SK-N-SH (cell line): ENCODE results near the gene LRFN4. TPM values are rescaled to one million over a fixed set of nuclear protein-coding genes. Genes with fewer than 3 reads are reported as not detected.

Experiments used
- CTCF ChIA-PET: fragments of 300-600, 350-600 bp; formaldehyde crosslinking; extraction: SDS; loops from one replicate; lab custom pipeline; 2021; lab: Yijun Ruan, JAX
- POLR2A ChIA-PET: fragments of 350-600 bp; sonication (Branson Sonifier 250); formaldehyde crosslinking; extraction: SDS; loops from one replicate; lab custom pipeline; 2020; ENCODE audit warnings: antibody characterized with exemption, inconsistent platforms; lab: Yijun Ruan, JAX
- DNase-seq: peaks from one replicate; pipeline ENCODE4 v3.0.0; 2012
- H2AFZ ChIP-seq: fragments of 200-600 bp; sonication (generic); 2 replicates; pipeline ENCODE4 v1.8.1; 2016; ENCODE audit warnings: antibody characterized with exemption, mild to moderate bottlenecking, low read depth
- H3F3A ChIP-seq: fragments of 200-600 bp; sonication (generic); replicated peaks from 2 replicates; pipeline ENCODE3; 2016; ENCODE audit warnings: antibody characterized with exemption, mild to moderate bottlenecking; ENCODE audit not compliant: insufficient read depth
- H3K27ac ChIP-seq, 2 experiments: fragments of 200-500 bp in 1 of 2; fragments of 200-600 bp in 1 of 2; sonication (Bioruptor generic) in 1 of 2; sonication (generic), shearing (Covaris generic) in 1 of 2; 2 replicates each; pipeline versions ENCODE4 v1.5.1 to v1.6.1; 2014 to 2016; ENCODE audit warnings: low read depth in 2 of 2, inconsistent platforms in 1 of 2, low read length in 1 of 2, mild to moderate bottlenecking in 1 of 2, mixed read lengths in 1 of 2
- H3K27me3 ChIP-seq: fragments of 200-600 bp; sonication (generic), shearing (Covaris generic); 2 replicates; pipeline ENCODE4 v1.6.1; 2016; ENCODE audit warnings: mixed run types; ENCODE audit not compliant: insufficient read depth
- H3K36me3 ChIP-seq, 2 experiments: fragments of 200-500 bp in 1 of 2; fragments of 200-600 bp in 1 of 2; sonication (Bioruptor generic) in 1 of 2; sonication (generic) in 1 of 2; replicated peaks in 1 of 2; 2 replicates each; pipeline versions ENCODE3 to v1.5.1; 2014 to 2016; ENCODE audit warnings: low read length in 1 of 2, mild to moderate bottlenecking in 1 of 2; ENCODE audit not compliant: insufficient read depth in 2 of 2, control insufficient read depth in 1 of 2
- H3K4me1 ChIP-seq, 2 experiments: fragments of 200-500 bp in 1 of 2; fragments of 200-600 bp in 1 of 2; sonication (Bioruptor generic) in 1 of 2; sonication (generic), shearing (Covaris generic) in 1 of 2; 2 replicates each; pipeline versions ENCODE4 v1.5.1 to v1.6.1; 2014 to 2016; ENCODE audit warnings: low read depth in 1 of 2, low read length in 1 of 2, mixed run types in 1 of 2; ENCODE audit not compliant: insufficient read depth in 2 of 2, control insufficient read depth in 1 of 2
- H3K4me2 ChIP-seq: fragments of 200-600 bp; sonication (generic), shearing (Covaris generic); 2 replicates; pipeline ENCODE4 v1.6.1; 2017; ENCODE audit warnings: mixed run types
- H3K4me3 ChIP-seq, 2 experiments: fragments of 200-500 bp in 1 of 2; fragments of 200-600 bp in 1 of 2; sonication (Bioruptor generic) in 1 of 2; sonication (generic), shearing (Covaris generic) in 1 of 2; 2 replicates each; pipeline versions ENCODE4 v1.5.1 to v1.8.1; 2014 to 2016; ENCODE audit warnings: low read depth in 2 of 2, inconsistent platforms in 1 of 2, low read length in 1 of 2, mild to moderate bottlenecking in 1 of 2, mixed read lengths in 1 of 2, moderate library complexity in 1 of 2
- H3K79me2 ChIP-seq: fragments of 200-600 bp; sonication (generic); 2 replicates; pipeline ENCODE4 v1.8.1; 2017; ENCODE audit warnings: mild to moderate bottlenecking; ENCODE audit not compliant: insufficient read depth
- H3K9ac ChIP-seq: fragments of 200-600 bp; sonication (generic); 2 replicates; pipeline ENCODE4 v1.6.1; 2017; ENCODE audit warnings: mixed run types
- H3K9me2 ChIP-seq: fragments of 200-600 bp; sonication (generic); 2 replicates; pipeline ENCODE4 v1.6.1; 2017; ENCODE audit warnings: mixed run types
- H3K9me3 ChIP-seq: fragments of 200-600 bp; sonication (generic); 2 replicates; pipeline ENCODE4 v1.6.1; 2017; ENCODE audit warnings: mixed run types, mild to moderate bottlenecking, moderate library complexity
- H4K20me1 ChIP-seq: fragments of 200-600 bp; sonication (generic); 2 replicates; pipeline ENCODE4 v1.6.1; 2017; ENCODE audit warnings: mild to moderate bottlenecking, mixed run types; ENCODE audit not compliant: insufficient read depth
- EP300 ChIP-seq, 2 experiments: IDR thresholded peaks; 2 replicates each; pipeline versions ENCODE4 v1.4.0 to v1.6.1; 2012; ENCODE audit warnings: borderline replicate concordance in 1 of 2, low read depth in 1 of 2, low read length in 1 of 2
- IRF3 ChIP-seq: fragments of 150-350 bp; IDR thresholded peaks from 2 replicates; pipeline ENCODE4 v1.6.1; 2016; ENCODE audit warnings: mild to moderate bottlenecking, low read depth, low read length
- MXI1 ChIP-seq: IDR thresholded peaks from 2 replicates; pipeline ENCODE4 v1.6.1; 2012; ENCODE audit warnings: mild to moderate bottlenecking, low read depth, low read length, improper control_type of control experiment
- REST ChIP-seq: IDR thresholded peaks from 2 replicates; pipeline ENCODE4 v1.6.1; 2012; ENCODE audit warnings: mild to moderate bottlenecking, low read depth, low read length, moderate library complexity
- YY1 ChIP-seq: IDR thresholded peaks from 2 replicates; pipeline ENCODE4 v1.4.0; 2012; ENCODE audit warnings: low read depth, mild to moderate bottlenecking
- ZBTB33 ChIP-seq: IDR thresholded peaks from 2 replicates; pipeline ENCODE4 v1.4.0; 2012; ENCODE audit warnings: low read depth, borderline replicate concordance
- WGBS: methylation state at CpG from one replicate; pipeline ENCODE4 v1.1.6; 2017; ENCODE audit warnings: low lambda C conversion rate; 5-methylcytosine and 5-hydroxymethylcytosine counted together
- polyA plus RNA-seq, 3 experiments: library from polyadenylated mRNA; depleted of rRNA; stranded (reverse); fragments of >200 nt; gene quantifications; 2 replicates each; pipeline ENCODE4 v1.2.3, GENCODE V29; 2012
- TF ChIP-seq, protein P1 (sequence below): fragments of 150-350 bp; IDR thresholded peaks from 2 replicates; pipeline ENCODE4 v1.6.1; 2017; ENCODE audit warnings: antibody characterized with exemption, low read length, low read depth, borderline replicate concordance
- TF ChIP-seq, protein P2 (sequence below): IDR thresholded peaks from 2 replicates; pipeline ENCODE4 v1.4.0; 2012; ENCODE audit warnings: low read depth, borderline replicate concordance

Gene LRFN4
- polyA plus RNA-seq, 1 of the 3 experiments (the other 2 are of a cell fraction), result 15.9 TPM

GRCh38 chr11:66857234-66857926 lies 516 bp downstream of the LRFN4 start:
- ChIA-PET POLR2A (interaction anchor here (0.8 kb wide), 1 partner anchor 21 kb away, joined by 3 read pairs; no protein-coding TSS in a partner anchor), CTCF (interaction anchor here (0.6 to 1.4 kb wide), 3 partner anchors 13 to 617 kb away, joined by 3 read pairs; partner anchors contain the start of gene C11orf86)
- no peak for TF ChIP-seq REST
- no peak for TF ChIP-seq YY1
- no peak for TF ChIP-seq IRF3
- no peak for TF ChIP-seq ZBTB33
- TF ChIP-seq EP300 (IDR thresholded peaks at IDR 0.05; ENCODE audit: borderline replicate concordance in 1 of 2, low read depth in 1 of 2, low read length in 1 of 2), result no peak
- TF ChIP-seq, protein P1, sequence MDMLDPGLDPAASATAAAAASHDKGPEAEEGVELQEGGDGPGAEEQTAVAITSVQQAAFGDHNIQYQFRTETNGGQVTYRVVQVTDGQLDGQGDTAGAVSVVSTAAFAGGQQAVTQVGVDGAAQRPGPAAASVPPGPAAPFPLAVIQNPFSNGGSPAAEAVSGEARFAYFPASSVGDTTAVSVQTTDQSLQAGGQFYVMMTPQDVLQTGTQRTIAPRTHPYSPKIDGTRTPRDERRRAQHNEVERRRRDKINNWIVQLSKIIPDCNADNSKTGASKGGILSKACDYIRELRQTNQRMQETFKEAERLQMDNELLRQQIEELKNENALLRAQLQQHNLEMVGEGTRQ, result no peak
- no peak for TF ChIP-seq MXI1
- TF ChIP-seq, protein P2, sequence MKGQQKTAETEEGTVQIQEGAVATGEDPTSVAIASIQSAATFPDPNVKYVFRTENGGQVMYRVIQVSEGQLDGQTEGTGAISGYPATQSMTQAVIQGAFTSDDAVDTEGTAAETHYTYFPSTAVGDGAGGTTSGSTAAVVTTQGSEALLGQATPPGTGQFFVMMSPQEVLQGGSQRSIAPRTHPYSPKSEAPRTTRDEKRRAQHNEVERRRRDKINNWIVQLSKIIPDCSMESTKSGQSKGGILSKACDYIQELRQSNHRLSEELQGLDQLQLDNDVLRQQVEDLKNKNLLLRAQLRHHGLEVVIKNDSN, result no peak
- Histone ChIP-seq H3K27me3 (no peaks in the 10 kb centered on the region), H3K27ac (peak overlapping the region in 1 of 2 experiments; percentile 76; a peak in 2 of 4 replicates), H3K9ac (peak overlapping the region; percentile 7; the same call in 1 of the 2 replicates), H3F3A (no peaks in the 10 kb centered on the region), H3K9me3 (no peaks in the 10 kb centered on the region), H3K4me2 (peak overlapping the region; percentile 67), H3K4me1 (peaks cover 0 to 10% of the 10 kb centered on the region in 2 experiments; a peak in 2 of 4 replicates), H3K36me3 (peaks cover 0 to 2% of the 10 kb centered on the region in 2 experiments), H3K4me3 (peak overlapping the region; percentile 49 to 81), H3K9me2 (no peaks in the 10 kb centered on the region), H4K20me1 (no peaks in the 10 kb centered on the region), H3K79me2 (peaks cover 14% of the 10 kb centered on the region), H2AFZ (no peak overlapping the region)
- DNase-seq, result peak; percentile 85
- 72% methylated on average over 10 of the region's 47 CpGs for WGBS
